ENCODE data around the gene TRIM65.
"Not testable (repeated sequence)": the region's sequence is repeated elsewhere in the genome, so short reads cannot be mapped to it uniquely, and the experiment has no call there.

Gene TRIM65

GRCh38 chr17:75854881-75855309 is 41.9 kb downstream of the TRIM65 start:
- no peak for DNase-seq (ENCODE audit: low read depth in 2 of 3, low spot score in 1 of 3)

DNA sequence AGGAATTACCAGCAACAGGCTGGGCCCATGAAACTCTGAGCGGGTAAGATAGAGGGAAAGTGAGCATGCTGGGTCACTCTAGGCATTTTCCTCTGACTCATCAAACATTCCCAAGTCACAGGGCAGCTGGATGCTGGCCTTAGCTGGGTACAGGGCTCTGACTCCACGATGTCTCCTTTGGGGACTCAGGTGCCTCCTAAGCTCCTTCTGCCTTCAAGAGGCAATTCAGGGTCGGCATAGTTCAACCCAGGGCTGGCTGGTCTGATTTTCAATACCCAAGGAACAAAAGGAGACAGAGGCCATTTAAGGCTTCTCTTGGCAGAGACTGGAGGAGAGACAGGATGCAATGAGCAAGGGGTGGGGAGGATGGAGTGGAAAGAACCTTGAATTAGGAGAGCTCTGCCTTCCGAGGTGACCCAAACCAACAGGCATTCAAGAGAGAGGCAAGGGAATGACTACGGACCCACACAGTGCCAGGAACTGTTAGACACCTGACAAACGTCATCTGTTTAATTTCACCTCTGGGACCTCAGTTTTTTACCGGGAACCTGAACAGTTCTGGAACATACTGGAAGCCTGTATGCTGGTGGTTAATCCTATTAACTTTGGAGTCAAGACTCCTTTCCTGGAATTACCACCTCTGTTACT is 42.5 kb downstream of the TRIM65 start:
- DNase-seq (ENCODE audit: low read depth in 2 of 3, low spot score in 1 of 3): no peak

GRCh38 chr17:75853433-75853832 is 43.3 kb downstream of the TRIM65 start:
- no peak for DNase-seq (ENCODE audit: low read depth in 2 of 3, low spot score in 1 of 3)

- not testable (repeated sequence) for DNase-seq (ENCODE audit: low read depth in 2 of 3, low spot score in 1 of 3)
Observed at GRCh38 chr17:75851693-75851991, 45.1 kb downstream of the TRIM65 start.

DNA sequence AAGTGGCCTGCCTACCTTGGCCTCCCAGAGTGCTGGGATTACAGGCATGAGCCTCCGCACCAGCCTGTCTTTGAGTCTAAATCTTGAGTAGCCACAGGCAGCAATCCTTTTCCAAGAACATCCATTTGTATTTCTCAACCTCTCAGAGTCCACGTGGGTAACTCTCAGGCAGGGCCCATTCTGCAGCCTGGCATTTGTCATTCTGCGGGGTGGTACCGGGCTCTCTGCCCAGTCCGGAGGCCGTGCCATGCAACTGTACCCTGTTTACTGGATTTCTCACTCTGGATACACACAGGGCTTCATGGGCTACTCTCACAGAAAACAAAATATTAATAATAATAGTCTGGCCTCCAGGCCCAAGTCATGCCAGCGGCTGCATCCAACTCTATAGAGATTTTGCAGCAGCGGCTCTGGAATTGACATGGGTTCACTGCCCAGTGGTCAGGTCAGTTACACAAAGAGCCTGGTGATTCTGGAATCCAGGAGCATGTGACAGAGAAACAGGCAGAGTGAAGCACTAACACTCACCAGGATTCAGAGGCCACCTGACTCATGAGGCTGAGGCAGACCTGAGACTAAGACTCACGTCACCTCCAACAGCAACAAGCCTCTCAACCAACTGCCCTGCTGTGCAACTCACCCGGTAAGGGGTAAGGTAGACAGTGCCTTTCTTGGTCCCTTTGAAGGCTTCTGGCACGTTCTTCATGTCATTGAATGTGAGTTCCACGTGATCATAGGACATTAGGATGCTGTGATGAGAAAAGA is 45.6 kb downstream of the TRIM65 start:
- DNase-seq (ENCODE audit: low read depth in 2 of 3, low spot score in 1 of 3): no peak

- no peak for DNase-seq (ENCODE audit: low read depth in 2 of 3, low spot score in 1 of 3)
Observed at GRCh38 chr17:75849724-75850123, 47.0 kb downstream of the TRIM65 start.

GRCh38 chr17:75849279-75849646 is 47.5 kb downstream of the TRIM65 start:
- DNase-seq (ENCODE audit: low read depth in 2 of 3, low spot score in 1 of 3): no peak

DNA sequence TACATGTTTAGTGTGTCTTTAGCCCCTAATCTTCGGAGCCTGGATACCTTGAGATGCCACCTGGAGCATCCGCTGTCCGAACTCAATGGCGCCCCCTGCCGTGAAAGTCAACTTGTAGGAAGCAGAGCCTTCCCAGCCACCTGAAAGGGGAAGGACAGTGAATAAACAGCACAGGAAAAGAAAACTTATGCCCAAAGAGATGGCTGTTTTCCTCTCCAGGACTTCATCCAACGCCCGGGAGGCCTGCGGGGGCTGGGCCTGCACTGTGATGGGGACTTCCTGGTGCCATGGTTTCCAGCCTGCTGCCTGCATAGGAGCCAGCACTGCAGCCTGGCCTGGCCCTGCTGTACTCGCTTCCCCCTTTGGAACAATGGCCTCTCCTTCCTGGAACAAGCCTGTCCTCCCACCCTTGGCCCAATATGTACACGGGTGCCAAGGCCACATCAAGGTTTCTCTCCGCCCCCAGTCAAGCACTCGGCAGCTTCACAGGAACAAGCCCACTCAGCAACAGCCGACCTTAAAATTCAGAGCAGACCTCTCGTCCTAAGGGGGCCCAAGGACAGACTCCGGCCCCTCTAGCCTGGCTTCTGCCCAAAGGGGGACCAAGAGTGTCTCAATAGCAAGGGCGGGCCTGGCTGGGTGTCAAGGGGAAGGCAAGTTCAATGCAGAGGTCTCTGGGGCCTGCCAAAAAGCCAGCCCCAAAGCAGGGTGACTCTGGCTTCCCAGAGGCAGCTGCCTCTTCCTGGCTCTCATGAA is 48.0 kb downstream of the TRIM65 start:
- DNase-seq (ENCODE audit: low read depth in 2 of 3, low spot score in 1 of 3): peak; percentile 66 to 90 (median 79)

DNA sequence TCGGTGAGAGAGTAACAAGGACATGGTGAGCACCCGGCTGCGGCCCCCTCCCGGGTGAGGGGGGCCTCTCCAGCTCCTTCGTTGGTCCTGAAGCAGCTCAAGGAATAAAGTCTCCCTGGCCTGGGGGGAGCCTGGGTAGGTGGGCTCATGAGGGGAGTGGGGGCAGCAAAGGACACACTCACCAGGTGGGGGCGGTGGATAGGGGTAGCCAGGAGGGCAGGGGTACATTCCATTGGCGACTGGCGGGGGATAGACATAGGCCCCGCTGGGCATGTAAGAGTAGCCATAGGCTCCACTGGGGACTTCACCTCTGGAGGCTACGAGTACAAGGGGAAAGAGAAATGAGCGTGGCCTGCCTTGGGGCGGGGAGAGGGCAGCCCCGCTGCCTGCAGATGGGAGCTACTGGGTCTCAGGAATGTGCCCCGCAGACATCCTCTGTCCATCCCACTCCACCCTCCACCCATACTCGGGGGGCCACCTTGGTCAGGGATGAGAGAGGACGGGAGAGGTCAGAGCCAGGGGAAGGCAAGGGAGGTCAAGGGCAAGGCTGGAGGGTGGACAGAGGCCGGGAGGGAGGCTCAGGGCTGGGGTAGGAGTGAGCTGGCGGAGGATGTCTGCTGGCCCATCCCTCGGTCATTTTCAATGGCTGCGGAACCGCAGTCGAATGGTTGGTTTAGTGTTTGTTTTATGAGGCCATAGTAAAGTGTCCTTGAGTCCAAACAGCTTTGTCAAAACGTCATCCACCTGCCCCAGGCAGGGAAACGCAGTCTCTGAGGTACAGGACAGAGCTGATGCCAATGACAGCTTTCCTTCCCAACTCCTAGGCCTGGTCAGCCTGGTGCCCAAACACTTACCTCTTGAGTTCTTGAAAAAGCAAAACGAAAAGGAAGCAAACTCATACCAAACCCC is 48.9 kb downstream of the TRIM65 start:
- no peak for DNase-seq (ENCODE audit: low read depth in 2 of 3, low spot score in 1 of 3)

GRCh38 chr17:75846692-75847613 is 49.8 kb downstream of the TRIM65 start:
- no peak for DNase-seq (ENCODE audit: low read depth in 2 of 3, low spot score in 1 of 3)

DNA sequence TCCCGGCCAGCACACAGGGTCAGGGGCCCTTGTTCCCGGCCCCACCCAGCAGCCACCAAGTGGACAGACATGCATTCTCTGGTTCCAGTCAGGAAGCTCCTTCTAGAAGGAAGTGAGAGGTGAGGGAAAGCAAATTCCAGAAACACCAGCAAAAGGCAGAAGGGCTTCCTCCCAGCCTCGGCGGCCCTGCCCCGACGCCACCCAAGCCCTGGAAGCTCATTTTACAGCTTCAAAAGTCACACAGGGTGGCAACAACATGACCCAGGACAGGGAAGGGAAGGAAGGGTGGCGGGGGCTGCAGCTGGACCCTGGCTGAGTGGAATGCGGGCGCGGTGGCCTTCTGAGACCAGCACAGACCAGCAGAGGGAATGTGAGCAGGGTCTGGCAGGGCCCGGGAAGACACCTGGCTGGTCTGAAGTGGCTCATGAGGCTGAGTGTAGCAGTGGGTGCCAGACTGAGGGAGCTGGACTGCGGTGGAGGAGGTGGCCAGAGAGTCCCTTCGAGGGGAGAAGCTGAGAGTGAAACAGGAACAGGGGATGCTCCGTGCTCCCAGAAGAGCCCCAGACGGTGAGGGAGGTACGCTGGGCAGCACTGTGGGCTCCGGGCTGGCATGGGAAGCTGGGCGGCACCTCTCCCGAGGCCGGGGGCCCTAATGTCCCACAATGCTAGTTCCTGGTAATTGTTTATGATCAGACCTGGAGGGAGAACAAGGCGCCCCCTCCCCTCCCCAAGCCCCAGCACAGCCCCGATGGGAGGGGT is 50.6 kb downstream of the TRIM65 start:
- DNase-seq (ENCODE audit: low read depth in 2 of 3, low spot score in 1 of 3): no peak

DNA sequence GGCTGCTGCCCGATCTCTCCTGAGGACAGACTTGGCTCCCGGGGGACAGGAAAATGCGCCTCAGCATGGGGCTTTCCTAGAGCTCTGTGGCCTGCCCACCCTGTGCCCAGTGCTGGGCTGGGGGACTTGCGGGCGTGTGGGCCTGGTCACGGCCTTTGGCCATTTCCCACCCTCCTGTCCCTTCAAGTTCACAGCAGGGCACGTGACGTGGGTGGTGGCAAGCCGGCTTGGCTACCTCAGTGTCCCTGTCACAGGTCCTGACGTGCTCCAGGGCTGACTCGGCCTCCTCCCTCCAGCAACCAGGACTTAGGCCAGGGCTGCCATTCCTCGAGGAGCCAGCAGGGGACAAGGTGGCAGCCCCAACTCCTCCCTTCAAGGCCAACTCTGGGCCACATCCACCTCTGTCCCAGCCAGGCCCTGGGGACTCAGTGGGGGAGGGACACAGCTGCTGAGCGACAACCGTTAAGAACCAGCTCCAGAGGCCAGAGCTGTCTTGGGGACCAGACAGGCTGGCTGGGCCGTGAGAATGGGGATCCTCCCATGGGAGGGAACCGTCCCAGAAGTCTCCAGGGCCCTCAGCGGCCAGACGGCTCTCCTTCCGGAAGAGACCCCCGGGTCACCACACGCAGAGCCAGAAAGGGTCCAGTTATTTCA is 51.6 kb downstream of the TRIM65 start:
- DNase-seq (ENCODE audit: low read depth in 2 of 3, low spot score in 1 of 3): peak; percentile 62 to 68 (median 64)

DNA sequence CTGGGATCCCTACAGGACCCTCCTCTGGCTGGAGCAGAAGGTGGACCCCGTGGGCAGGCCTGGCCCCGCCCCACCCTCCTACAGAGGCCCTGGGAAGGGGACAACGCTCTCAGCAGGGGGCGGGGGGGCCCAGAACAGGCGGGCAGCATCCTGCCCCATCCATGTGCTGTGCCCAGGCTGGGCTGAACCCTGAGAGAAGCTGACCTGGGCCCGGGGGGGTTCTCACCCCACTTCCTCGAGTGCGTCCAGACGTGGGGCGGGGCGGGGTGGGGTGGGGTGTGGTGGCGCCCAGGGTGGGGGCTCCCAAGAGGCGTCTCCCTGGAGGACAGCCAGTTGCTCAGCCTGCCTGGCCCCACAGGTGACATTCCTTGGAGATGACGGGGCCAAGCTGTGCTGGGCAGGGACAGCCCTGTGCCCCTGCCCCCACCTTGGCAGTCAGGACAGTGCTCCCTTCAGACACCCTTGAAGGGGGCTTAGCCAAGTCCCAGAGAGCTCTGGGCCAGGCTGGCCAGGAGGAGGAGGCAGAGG is 52.2 kb downstream of the TRIM65 start:
- no peak for DNase-seq (ENCODE audit: low read depth in 2 of 3, low spot score in 1 of 3)

DNA sequence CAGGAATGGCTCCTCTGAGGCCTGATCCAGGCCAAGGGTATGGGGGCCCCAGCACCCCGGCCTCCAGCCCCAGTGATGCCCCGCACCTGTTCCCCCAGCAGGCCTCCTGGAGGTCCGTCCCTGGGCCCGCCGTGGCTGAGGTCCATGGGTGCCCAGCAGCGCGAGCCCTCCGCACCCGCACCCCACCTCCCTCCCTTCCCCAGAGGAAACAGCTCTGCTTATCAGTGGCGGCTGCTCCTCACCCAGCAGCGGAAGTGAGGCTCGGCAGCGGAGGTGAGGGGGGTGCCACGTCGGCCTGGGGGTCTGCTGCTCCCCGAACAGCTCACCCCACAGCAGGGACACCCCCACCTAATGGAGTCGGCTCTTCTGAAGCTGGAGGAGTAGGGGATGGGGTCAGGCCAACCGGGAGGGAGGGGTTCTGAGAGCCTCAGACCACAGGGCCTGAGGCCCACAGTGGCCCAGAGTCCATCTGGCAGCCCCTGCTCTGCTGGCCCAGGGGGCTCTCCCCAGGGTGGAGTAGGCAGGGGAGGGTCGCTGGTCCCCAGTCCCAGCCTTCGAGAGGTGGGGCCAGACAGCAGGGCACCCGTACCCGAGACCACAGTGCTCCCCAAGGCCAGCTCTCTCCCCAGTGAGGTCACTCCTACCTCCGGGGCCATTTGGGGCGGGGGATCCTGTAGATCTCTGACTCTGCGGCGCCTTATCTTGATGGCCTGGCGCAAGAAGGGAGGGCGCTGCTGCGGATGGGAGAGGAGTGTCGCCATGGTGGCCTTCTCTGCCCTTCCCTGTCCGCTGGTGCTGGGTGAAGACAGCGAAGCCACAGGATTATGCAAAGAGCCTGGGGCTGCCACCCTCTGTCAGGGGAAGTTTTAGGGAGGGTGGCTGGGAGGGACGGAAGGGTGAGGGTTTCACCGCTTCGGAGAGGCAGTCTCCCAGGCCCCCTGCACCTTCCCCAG is 52.9 kb downstream of the TRIM65 start, which contains the start of gene UNC13D:
Gene UNC13D, minus strand, starts transcription at position 828 of the 953 bp plus-strand sequence. Its CDS starts 67 bp downstream, at position 761.
- no peak for DNase-seq (ENCODE audit: low read depth in 2 of 3, low spot score in 1 of 3)

DNA sequence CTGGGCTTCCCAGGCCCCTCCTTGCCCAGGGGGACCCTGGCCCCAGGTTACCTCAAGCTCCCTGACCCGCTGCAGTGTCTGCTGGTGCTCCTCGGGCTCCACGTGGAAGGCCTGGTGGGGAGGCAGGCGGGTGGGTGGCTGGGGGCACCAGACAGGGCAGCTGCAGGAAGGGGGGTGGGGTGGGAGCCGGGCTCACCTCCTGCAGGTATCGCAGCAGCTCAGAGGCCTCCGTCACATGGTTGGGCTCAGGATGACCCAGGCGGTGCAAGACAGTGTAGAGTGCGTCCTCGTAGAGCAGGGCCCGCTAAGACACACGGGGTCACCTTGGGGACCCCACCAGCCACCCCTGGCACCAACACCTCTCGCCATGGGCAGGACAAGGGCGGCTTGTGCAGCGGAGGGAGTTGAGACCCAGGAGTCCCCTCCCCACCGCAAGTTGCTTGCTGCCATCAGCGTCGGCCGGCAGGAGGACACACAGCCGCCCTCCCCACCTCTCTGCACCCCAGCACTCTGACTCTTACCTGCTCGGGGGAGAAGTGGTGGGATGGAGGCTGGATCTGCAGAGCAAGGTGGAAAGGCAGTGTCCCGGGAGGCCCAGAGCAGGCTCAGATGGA is 53.7 kb downstream of the TRIM65 start:
- no peak for DNase-seq (ENCODE audit: low read depth in 2 of 3, low spot score in 1 of 3)

GRCh38 chr17:75842411-75842810 is 54.3 kb downstream of the TRIM65 start:
- DNase-seq (ENCODE audit: low read depth in 2 of 3, low spot score in 1 of 3): no peak

DNA sequence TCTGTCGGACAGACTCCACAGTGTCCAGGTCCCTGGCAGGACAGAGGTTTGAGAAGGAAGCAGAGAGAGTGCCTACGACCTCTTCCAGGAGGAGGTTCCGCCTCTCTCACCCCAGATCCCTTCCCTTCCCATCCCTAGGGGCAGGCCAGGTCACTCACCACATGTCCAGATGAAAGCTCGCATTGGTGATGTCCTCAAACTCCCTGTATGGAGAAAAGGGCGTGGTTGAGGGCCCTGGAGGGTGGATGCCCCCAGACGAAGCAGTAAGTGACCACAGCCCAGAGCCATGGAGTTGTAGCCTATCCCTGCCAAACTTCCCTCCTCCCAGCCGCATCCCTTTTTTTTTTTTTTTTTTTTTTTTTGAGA is 56.0 kb downstream of the TRIM65 start:
- no peak for DNase-seq (ENCODE audit: low read depth in 2 of 3, low spot score in 1 of 3)
